Measurements from ENCODE around the gene C9.
"Not testable (repeated sequence)": the region's sequence is repeated elsewhere in the genome, so short reads cannot be mapped to it uniquely, and the experiment has no call there.

Gene C9

DNA sequence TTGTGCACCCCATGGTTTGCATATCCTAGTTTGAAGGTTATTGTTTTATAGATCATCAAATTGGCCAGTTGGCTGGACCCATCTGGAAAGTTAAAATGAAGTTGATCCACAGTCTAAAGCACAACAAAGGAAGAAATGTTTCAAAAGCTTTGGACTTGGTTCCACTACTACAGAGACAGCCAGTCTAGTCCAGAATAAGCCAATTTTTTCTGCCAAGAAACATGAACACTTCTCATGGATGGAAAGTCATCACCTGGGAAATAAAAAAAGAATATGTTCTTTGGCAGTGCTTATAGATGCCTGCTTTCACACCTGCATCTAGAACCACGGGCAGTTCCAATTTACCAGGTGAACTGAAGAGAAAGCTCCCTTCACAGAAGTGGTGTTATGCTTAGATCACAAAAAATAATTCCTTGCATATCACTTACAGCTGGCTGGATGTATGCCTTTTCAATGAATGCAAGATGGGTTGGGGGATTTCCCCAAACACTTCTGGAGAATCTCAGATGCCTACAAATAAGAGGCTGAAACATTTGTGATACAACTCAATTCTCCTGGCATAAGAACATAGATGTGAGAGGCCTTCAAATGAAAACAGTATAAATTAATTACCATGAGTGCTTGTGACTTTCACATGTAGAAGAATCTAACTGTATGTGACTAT lies 26.9 kb downstream of the C9 start:
- H3K36me3 ChIP-seq (ENCODE audit: control insufficient read depth in 2 of 2, insufficient read depth in 2 of 2, low read length in 2 of 2): no peaks in the 10 kb centered on the region
- no peak overlapping the region for H3K27ac ChIP-seq (ENCODE audit: low read depth in 2 of 2, low read length in 2 of 2)
- no peaks in the 10 kb centered on the region for H3K27me3 ChIP-seq (ENCODE audit: control insufficient read depth in 2 of 2, insufficient read depth in 2 of 2, low read length in 2 of 2)
- H3K4me1 ChIP-seq (ENCODE audit: control insufficient read depth in 2 of 2, insufficient read depth in 2 of 2, low read length in 2 of 2): no peaks in the 10 kb centered on the region
- H3K4me3 ChIP-seq (ENCODE audit: low read length in 2 of 2): no peak overlapping the region
- no peaks in the 10 kb centered on the region for H3K9me3 ChIP-seq (ENCODE audit: control insufficient read depth in 2 of 2, low read length in 2 of 2)
- H3K9ac ChIP-seq (ENCODE audit: low read depth in 1 of 2, low read length in 2 of 2): no peak overlapping the region

- H3K4me3 ChIP-seq (ENCODE audit: low read length in 2 of 2); H3K27ac ChIP-seq (ENCODE audit: low read depth in 2 of 2, low read length in 2 of 2); H3K9me3 ChIP-seq (ENCODE audit: control insufficient read depth in 2 of 2, low read length in 2 of 2); H3K36me3 ChIP-seq (ENCODE audit: control insufficient read depth in 2 of 2, insufficient read depth in 2 of 2, low read length in 2 of 2); H3K4me1 ChIP-seq (ENCODE audit: control insufficient read depth in 2 of 2, insufficient read depth in 2 of 2, low read length in 2 of 2); H3K9ac ChIP-seq (ENCODE audit: low read depth in 1 of 2, low read length in 2 of 2); H3K27me3 ChIP-seq (ENCODE audit: control insufficient read depth in 2 of 2, insufficient read depth in 2 of 2, low read length in 2 of 2): not testable (repeated sequence)
Measured at GRCh38 chr5:39334296-39334695, 30.0 kb downstream of the C9 start.

GRCh38 chr5:39333104-39333503 lies 31.2 kb downstream of the C9 start:
- H3K9me3 ChIP-seq (ENCODE audit: control insufficient read depth in 2 of 2, low read length in 2 of 2): no peaks in the 10 kb centered on the region
- no peak overlapping the region for H3K27ac ChIP-seq (ENCODE audit: low read depth in 2 of 2, low read length in 2 of 2)
- H3K9ac ChIP-seq (ENCODE audit: low read depth in 1 of 2, low read length in 2 of 2): no peak overlapping the region
- no peaks in the 10 kb centered on the region for H3K36me3 ChIP-seq (ENCODE audit: control insufficient read depth in 2 of 2, insufficient read depth in 2 of 2, low read length in 2 of 2)
- H3K4me1 ChIP-seq (ENCODE audit: control insufficient read depth in 2 of 2, insufficient read depth in 2 of 2, low read length in 2 of 2): no peaks in the 10 kb centered on the region
- no peak overlapping the region for H3K4me3 ChIP-seq (ENCODE audit: low read length in 2 of 2)
- no peaks in the 10 kb centered on the region for H3K27me3 ChIP-seq (ENCODE audit: control insufficient read depth in 2 of 2, insufficient read depth in 2 of 2, low read length in 2 of 2)

- H3K27me3 ChIP-seq (ENCODE audit: control insufficient read depth in 2 of 2, insufficient read depth in 2 of 2, low read length in 2 of 2): no peaks in the 10 kb centered on the region
- no peak overlapping the region for H3K9ac ChIP-seq (ENCODE audit: low read depth in 1 of 2, low read length in 2 of 2)
- H3K27ac ChIP-seq (ENCODE audit: low read depth in 2 of 2, low read length in 2 of 2): no peak overlapping the region
- no peaks in the 10 kb centered on the region for H3K9me3 ChIP-seq (ENCODE audit: control insufficient read depth in 2 of 2, low read length in 2 of 2)
- no peaks in the 10 kb centered on the region for H3K36me3 ChIP-seq (ENCODE audit: control insufficient read depth in 2 of 2, insufficient read depth in 2 of 2, low read length in 2 of 2)
- no peak overlapping the region for H3K4me3 ChIP-seq (ENCODE audit: low read length in 2 of 2)
- no peaks in the 10 kb centered on the region for H3K4me1 ChIP-seq (ENCODE audit: control insufficient read depth in 2 of 2, insufficient read depth in 2 of 2, low read length in 2 of 2)
Measured at GRCh38 chr5:39331861-39332381, 32.4 kb downstream of the C9 start.

DNA sequence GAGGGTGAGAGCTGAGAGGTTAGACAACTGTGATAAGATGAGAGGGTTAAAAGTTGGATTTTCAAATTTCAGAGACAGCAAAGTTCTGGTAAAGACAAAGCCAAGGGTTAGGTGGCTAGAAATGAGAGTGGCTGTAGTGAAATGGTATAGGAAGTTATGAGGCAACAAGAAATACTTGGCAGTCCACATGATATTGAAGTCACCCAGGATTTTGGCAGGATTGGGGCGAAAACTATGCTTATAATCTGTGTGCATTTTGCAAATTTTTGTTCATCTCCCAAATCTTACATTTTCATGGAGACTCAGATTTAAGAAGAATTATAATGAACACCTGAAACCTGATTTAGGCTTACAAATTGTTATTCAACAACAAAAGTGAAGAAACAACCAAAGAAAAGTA lies 35.6 kb downstream of the C9 start:
- Histone ChIP-seq H3K27me3 (ENCODE audit: control insufficient read depth in 2 of 2, insufficient read depth in 2 of 2, low read length in 2 of 2) (no peaks in the 10 kb centered on the region), H3K9me3 (ENCODE audit: control insufficient read depth in 2 of 2, low read length in 2 of 2) (no peaks in the 10 kb centered on the region), H3K4me1 (ENCODE audit: control insufficient read depth in 2 of 2, insufficient read depth in 2 of 2, low read length in 2 of 2) (no peaks in the 10 kb centered on the region), H3K36me3 (ENCODE audit: control insufficient read depth in 2 of 2, insufficient read depth in 2 of 2, low read length in 2 of 2) (no peaks in the 10 kb centered on the region), H3K4me3 (ENCODE audit: low read length in 2 of 2) (no peak overlapping the region), H3K27ac (ENCODE audit: low read depth in 2 of 2, low read length in 2 of 2) (no peak overlapping the region), H3K9ac (ENCODE audit: low read depth in 1 of 2, low read length in 2 of 2) (no peak overlapping the region)

GRCh38 chr5:39323542-39323941 lies 40.8 kb downstream of the C9 start:
- no peak overlapping the region for H3K4me3 ChIP-seq (ENCODE audit: low read length in 2 of 2)
- H3K9ac ChIP-seq (ENCODE audit: low read depth in 1 of 2, low read length in 2 of 2): no peak overlapping the region
- H3K27me3 ChIP-seq (ENCODE audit: control insufficient read depth in 2 of 2, insufficient read depth in 2 of 2, low read length in 2 of 2): no peaks in the 10 kb centered on the region
- peaks cover 0 to 2% of the 10 kb centered on the region in 2 donors for H3K9me3 ChIP-seq (ENCODE audit: control insufficient read depth in 2 of 2, low read length in 2 of 2)
- H3K36me3 ChIP-seq (ENCODE audit: control insufficient read depth in 2 of 2, insufficient read depth in 2 of 2, low read length in 2 of 2): no peaks in the 10 kb centered on the region
- H3K27ac ChIP-seq (ENCODE audit: low read depth in 2 of 2, low read length in 2 of 2): no peak overlapping the region
- no peaks in the 10 kb centered on the region for H3K4me1 ChIP-seq (ENCODE audit: control insufficient read depth in 2 of 2, insufficient read depth in 2 of 2, low read length in 2 of 2)

- no peaks in the 10 kb centered on the region for H3K36me3 ChIP-seq (ENCODE audit: control insufficient read depth in 2 of 2, insufficient read depth in 2 of 2, low read length in 2 of 2)
- no peaks in the 10 kb centered on the region for H3K27me3 ChIP-seq (ENCODE audit: control insufficient read depth in 2 of 2, insufficient read depth in 2 of 2, low read length in 2 of 2)
- H3K27ac ChIP-seq (ENCODE audit: low read depth in 2 of 2, low read length in 2 of 2): no peak overlapping the region
- H3K9ac ChIP-seq (ENCODE audit: low read depth in 1 of 2, low read length in 2 of 2): no peak overlapping the region
- H3K4me3 ChIP-seq (ENCODE audit: low read length in 2 of 2): no peak overlapping the region
- H3K4me1 ChIP-seq (ENCODE audit: control insufficient read depth in 2 of 2, insufficient read depth in 2 of 2, low read length in 2 of 2): no peaks in the 10 kb centered on the region
- H3K9me3 ChIP-seq (ENCODE audit: control insufficient read depth in 2 of 2, low read length in 2 of 2): peaks cover 0 to 2% of the 10 kb centered on the region in 2 donors
Measured at GRCh38 chr5:39319395-39319794, 44.9 kb downstream of the C9 start.

- not testable (repeated sequence) for H3K9me3 ChIP-seq (ENCODE audit: control insufficient read depth in 2 of 2, low read length in 2 of 2); H3K36me3 ChIP-seq (ENCODE audit: control insufficient read depth in 2 of 2, insufficient read depth in 2 of 2, low read length in 2 of 2); H3K9ac ChIP-seq (ENCODE audit: low read depth in 1 of 2, low read length in 2 of 2); H3K27ac ChIP-seq (ENCODE audit: low read depth in 2 of 2, low read length in 2 of 2); H3K4me3 ChIP-seq (ENCODE audit: low read length in 2 of 2); H3K27me3 ChIP-seq (ENCODE audit: control insufficient read depth in 2 of 2, insufficient read depth in 2 of 2, low read length in 2 of 2); H3K4me1 ChIP-seq (ENCODE audit: control insufficient read depth in 2 of 2, insufficient read depth in 2 of 2, low read length in 2 of 2)
Measured at GRCh38 chr5:39316464-39316863, 47.8 kb downstream of the C9 start.

- H3K27me3 ChIP-seq (ENCODE audit: control insufficient read depth in 2 of 2, insufficient read depth in 2 of 2, low read length in 2 of 2): no peaks in the 10 kb centered on the region
- H3K36me3 ChIP-seq (ENCODE audit: control insufficient read depth in 2 of 2, insufficient read depth in 2 of 2, low read length in 2 of 2): no peaks in the 10 kb centered on the region
- no peak overlapping the region for H3K27ac ChIP-seq (ENCODE audit: low read depth in 2 of 2, low read length in 2 of 2)
- H3K9me3 ChIP-seq (ENCODE audit: control insufficient read depth in 2 of 2, low read length in 2 of 2): peaks cover 0 to 2% of the 10 kb centered on the region in 2 donors
- H3K4me3 ChIP-seq (ENCODE audit: low read length in 2 of 2): no peak overlapping the region
- H3K9ac ChIP-seq (ENCODE audit: low read depth in 1 of 2, low read length in 2 of 2): no peak overlapping the region
- H3K4me1 ChIP-seq (ENCODE audit: control insufficient read depth in 2 of 2, insufficient read depth in 2 of 2, low read length in 2 of 2): no peaks in the 10 kb centered on the region
Measured at GRCh38 chr5:39315995-39316394, 48.3 kb downstream of the C9 start.

DNA sequence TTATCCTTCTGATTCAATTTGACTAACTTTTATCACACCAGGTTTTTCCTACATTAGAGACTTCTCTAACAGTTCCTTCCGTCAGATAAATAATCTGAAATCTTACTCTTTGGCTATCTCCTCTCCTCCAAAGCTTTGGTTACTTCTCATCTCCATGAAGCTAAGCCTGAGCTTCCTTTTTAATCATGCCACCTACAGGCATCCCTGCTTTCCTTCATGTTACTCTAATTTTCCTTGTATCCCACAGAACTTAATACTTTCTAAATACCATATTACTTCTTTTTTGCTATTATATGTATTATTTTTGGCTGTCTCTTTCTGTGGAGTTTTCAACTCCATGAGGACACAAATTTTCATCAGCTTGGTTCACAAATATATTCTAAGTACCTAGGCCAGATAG lies 49.7 kb downstream of the C9 start:
- no peak overlapping the region for H3K27ac ChIP-seq (ENCODE audit: low read depth in 2 of 2, low read length in 2 of 2)
- H3K9ac ChIP-seq (ENCODE audit: low read depth in 1 of 2, low read length in 2 of 2): no peak overlapping the region
- H3K4me3 ChIP-seq (ENCODE audit: low read length in 2 of 2): no peak overlapping the region
- H3K27me3 ChIP-seq (ENCODE audit: control insufficient read depth in 2 of 2, insufficient read depth in 2 of 2, low read length in 2 of 2): no peaks in the 10 kb centered on the region
- no peaks in the 10 kb centered on the region for H3K4me1 ChIP-seq (ENCODE audit: control insufficient read depth in 2 of 2, insufficient read depth in 2 of 2, low read length in 2 of 2)
- H3K9me3 ChIP-seq (ENCODE audit: control insufficient read depth in 2 of 2, low read length in 2 of 2): no peaks in the 10 kb centered on the region
- H3K36me3 ChIP-seq (ENCODE audit: control insufficient read depth in 2 of 2, insufficient read depth in 2 of 2, low read length in 2 of 2): no peaks in the 10 kb centered on the region

- Histone ChIP-seq H3K4me3 (ENCODE audit: low read length in 2 of 2) (no peak overlapping the region), H3K9ac (ENCODE audit: low read depth in 1 of 2, low read length in 2 of 2) (no peak overlapping the region), H3K36me3 (ENCODE audit: control insufficient read depth in 2 of 2, insufficient read depth in 2 of 2, low read length in 2 of 2) (no peaks in the 10 kb centered on the region), H3K27ac (ENCODE audit: low read depth in 2 of 2, low read length in 2 of 2) (no peak overlapping the region), H3K4me1 (ENCODE audit: control insufficient read depth in 2 of 2, insufficient read depth in 2 of 2, low read length in 2 of 2) (no peaks in the 10 kb centered on the region), H3K9me3 (ENCODE audit: control insufficient read depth in 2 of 2, low read length in 2 of 2) (no peaks in the 10 kb centered on the region), H3K27me3 (ENCODE audit: control insufficient read depth in 2 of 2, insufficient read depth in 2 of 2, low read length in 2 of 2) (no peaks in the 10 kb centered on the region)
Measured at GRCh38 chr5:39309534-39309933, 54.8 kb downstream of the C9 start.

Measured in mucosa of rectum (tissue), 2 donors.